ENCODE results near the gene DOK1.

Gene DOK1

DNA sequence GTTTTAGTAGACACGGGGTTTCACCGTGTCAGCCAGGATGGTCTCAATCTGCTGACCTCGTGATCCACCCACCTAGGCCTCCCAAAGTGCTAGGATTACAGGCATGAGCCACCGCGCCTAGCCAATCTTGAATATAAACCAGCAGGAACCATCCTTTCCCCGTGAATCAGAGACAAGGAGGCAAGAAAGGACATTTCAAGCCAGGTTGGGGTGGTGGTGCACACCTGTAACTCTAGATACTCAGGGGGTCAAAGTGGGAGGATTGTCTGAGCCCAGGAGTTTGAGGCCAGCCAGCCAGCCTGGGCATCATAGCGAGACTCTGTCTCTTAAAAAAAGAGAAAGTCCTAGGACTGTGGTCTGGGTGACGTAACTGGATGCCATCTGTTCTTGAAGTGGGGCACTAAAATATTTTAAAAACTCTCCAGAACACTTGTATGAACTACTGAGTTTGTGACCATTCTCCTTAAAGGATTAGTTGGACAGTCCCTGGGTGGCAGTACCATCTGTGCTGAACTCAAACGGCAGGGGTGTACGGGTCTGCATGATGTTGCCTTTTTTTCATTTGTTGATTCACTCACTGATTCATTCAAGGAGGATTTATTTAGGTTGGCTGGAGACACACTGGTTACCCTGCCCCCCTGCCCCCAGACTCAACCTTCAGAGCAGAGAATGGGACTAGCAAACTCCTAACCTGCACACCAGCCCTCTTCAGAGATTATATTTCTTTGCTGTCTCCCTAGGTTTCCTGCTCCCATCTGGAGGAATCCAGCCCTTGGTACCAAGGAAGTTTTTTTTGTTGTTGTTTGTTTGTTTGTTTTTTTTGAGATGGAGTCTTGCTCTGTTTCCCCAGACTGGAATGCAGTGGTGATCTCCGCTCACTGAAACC is 43.2 kb upstream of the DOK1 start:
- in situ Hi-C loops (cut with HindIII; ENCODE audit: low sequenced_read_pairs), result no loop called here
- no peak overlapping the region for H3K4me3 ChIP-seq (ENCODE audit: low read depth, low read length)
- TF ChIP-seq, protein P1, sequence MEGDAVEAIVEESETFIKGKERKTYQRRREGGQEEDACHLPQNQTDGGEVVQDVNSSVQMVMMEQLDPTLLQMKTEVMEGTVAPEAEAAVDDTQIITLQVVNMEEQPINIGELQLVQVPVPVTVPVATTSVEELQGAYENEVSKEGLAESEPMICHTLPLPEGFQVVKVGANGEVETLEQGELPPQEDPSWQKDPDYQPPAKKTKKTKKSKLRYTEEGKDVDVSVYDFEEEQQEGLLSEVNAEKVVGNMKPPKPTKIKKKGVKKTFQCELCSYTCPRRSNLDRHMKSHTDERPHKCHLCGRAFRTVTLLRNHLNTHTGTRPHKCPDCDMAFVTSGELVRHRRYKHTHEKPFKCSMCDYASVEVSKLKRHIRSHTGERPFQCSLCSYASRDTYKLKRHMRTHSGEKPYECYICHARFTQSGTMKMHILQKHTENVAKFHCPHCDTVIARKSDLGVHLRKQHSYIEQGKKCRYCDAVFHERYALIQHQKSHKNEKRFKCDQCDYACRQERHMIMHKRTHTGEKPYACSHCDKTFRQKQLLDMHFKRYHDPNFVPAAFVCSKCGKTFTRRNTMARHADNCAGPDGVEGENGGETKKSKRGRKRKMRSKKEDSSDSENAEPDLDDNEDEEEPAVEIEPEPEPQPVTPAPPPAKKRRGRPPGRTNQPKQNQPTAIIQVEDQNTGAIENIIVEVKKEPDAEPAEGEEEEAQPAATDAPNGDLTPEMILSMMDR (IDR thresholded peaks at IDR 0.05; ENCODE audit: low read depth, low read length, missing control alignments), result no peak
- no peak for DNase-seq (ENCODE audit: low read depth)

DNA sequence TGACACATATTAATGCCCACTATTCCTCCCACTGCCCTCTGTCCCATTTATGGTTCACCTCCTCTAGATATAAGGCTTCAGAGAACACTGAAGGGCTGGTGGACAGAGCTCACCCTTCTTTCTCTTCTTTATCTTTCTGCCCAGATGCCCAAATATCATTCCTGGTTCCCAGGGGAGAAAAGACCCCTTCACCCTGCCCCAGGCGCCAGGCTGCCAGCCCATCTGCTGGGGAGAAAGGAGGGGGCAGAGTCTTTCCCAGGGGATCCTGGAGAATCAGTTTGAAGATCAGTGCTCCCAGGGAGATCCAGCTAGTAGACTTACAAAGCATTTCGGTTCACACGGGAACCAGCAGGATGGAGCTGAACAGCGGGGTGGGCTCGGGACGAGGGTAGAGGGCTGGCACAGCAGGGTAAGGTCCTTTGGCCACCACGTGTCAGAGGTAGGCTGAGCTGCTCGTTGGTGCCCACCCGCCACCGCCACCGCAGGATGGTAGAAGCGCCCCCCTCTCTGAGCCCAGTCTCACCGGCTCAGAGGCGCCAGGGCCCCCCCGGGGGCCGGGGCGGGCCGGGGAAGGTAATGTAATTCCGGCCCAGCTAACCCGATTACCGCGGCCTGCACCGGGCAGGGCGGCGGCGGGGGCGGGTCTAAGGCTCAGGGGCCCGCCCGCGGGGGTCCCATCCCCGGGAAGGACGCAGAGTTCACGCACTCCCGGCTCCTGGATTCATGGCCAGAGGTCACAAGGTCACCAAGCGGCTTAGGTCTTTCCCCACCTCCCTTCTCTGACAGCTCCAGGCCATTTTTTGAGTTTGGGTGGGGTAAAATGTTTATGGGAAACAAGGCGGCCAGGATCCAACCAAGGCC is 41.5 kb upstream of the DOK1 start:
- TF ChIP-seq, protein P1 (IDR thresholded peaks at IDR 0.05; ENCODE audit: low read depth, low read length, missing control alignments), result no peak
- DNase-seq (ENCODE audit: low read depth), result no peak
- H3K4me3 ChIP-seq (ENCODE audit: low read depth, low read length), result no peak overlapping the region
- in situ Hi-C loops (cut with HindIII; ENCODE audit: low sequenced_read_pairs), result no loop called here

DNA sequence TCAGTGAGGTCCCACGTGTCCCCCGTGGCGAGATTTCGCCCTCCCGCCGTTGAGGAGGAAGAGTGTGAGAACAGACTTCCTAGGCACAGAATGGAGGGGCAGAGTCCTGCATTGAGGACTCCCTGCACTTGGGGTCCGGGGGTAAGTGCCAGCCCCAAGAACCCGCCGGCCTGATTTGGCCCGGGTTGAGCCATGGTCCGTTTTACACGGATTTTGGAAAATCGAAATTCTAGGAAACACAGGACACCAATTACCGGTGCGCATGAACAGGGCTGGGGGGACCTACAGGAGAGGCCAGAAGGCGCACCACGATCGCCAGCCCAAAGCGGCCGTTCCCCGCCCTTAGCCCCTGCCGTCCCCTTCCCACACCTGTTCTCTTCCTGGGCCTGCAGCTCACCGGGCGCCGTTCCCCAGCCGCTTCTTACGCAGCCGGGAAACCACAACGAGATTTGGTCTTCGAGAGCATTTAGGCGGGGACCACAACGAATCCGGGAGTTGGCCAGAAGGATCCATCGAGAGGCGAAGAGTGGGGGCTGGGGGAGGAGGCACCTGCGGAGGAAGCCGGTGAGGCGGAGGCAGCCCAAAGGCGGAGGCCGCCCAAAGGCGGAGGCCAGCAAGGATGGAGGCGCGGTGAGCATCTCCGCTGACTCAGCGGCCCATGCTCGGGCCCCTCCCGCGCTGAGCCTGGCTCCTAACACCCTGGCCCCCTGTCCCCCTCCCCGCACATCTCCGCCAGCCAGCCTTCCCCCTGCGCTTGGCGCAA is 40.7 kb upstream of the DOK1 start:
- no peak overlapping the region for H3K4me3 ChIP-seq (ENCODE audit: low read depth, low read length)
- TF ChIP-seq, protein P1 (IDR thresholded peaks at IDR 0.05; ENCODE audit: low read depth, low read length, missing control alignments), result no peak
- DNase-seq (ENCODE audit: low read depth), result no peak
- in situ Hi-C loops (cut with HindIII; ENCODE audit: low sequenced_read_pairs), result no loop called here

DNA sequence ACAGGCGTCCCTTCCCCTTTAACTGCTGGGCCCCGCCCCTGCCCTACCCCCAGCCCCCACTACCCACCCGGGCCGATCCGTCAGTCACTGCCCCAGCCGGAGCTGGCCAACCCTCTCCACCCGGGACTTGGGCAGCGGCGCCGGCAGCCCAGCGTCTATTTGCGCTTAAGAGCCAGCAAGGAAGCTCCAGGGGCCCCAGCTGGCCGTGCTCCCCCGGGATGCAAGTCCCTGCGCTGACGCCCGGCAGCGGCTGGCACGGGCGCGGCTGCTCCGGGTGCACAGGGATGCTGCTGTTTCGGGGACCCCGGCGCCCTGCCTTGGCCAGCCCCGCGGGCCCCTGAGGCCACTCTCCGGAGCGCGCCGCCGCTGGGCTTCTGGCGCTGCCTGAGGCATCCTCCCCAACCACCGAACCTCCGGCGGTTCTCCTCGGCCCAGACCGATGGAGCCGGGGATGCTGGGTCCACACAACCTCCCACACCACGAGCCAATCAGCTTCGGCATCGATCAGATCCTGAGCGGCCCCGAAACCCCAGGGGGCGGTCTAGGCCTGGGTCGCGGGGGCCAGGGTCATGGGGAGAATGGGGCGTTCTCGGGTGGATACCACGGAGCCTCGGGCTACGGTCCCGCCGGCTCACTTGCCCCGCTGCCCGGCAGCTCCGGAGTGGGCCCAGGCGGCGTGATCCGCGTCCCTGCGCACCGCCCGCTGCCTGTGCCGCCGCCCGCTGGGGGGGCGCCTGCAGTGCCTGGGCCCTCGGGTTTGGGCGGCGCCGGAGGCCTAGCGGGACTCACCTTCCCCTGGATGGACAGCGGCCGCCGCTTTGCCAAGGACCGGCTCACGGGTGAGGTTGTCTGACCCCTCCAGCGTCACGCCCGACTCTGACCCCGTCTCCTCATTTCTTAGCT is 39.9 kb upstream of the DOK1 start, which contains the start of gene TLX2:
Gene TLX2 (plus strand): TSS at position 83 of the 903 bp plus-strand sequence. CDS start 357 bp downstream, at position 440.
- H3K4me3 ChIP-seq (ENCODE audit: low read depth, low read length), result no peak within 1 kb of the TSS
- no peak for DNase-seq (ENCODE audit: low read depth)
- in situ Hi-C loops (cut with HindIII; ENCODE audit: low sequenced_read_pairs), result no loop called here
- TF ChIP-seq, protein P1 (IDR thresholded peaks at IDR 0.05; ENCODE audit: low read depth, low read length, missing control alignments), result no peak

DNA sequence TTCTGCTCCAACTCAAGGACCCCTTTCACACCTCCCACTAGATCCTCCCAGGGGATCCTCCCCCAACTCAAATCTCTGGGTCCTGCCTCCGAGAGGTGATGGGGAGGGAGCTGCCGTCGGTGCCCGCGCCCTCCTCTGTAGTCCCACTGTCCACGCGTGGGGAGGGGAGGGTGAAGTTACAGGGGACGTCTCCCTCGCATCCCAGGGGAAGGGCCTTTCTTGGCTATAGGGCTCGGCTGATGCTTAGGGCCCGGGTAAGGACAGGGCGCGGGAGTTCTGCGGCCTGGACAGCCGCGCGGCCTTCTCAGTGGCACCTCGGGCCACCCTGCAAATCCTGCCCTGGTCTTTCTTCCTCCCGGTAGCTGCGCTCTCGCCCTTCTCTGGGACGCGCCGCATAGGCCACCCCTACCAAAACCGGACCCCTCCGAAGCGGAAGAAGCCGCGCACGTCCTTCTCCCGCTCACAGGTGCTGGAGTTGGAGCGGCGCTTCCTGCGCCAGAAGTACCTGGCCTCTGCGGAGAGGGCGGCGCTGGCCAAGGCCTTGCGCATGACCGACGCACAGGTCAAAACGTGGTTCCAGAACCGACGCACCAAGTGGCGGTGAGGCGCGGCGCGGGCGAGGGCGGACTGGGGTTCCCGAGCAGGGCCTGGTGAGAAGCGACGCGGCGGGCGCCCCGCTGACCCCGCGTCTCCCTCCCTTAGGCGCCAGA is 39.1 kb upstream of the DOK1 start:
- in situ Hi-C loops (cut with HindIII; ENCODE audit: low sequenced_read_pairs), result no loop called here
- DNase-seq (ENCODE audit: low read depth), result no peak
- no peak overlapping the region for H3K4me3 ChIP-seq (ENCODE audit: low read depth, low read length)
- TF ChIP-seq, protein P1 (IDR thresholded peaks at IDR 0.05; ENCODE audit: low read depth, low read length, missing control alignments), result no peak

Measured in astrocyte of the cerebellum (primary cell).